C4-2B (cell line): ENCODE measurements around the gene TMEM116.

Experiments used
- ZFX ChIP-seq: fragments of 450-650 bp; IDR thresholded peaks from 2 replicates; pipeline ENCODE4 v1.6.1; 2017
- TF ChIP-seq, protein P1 (sequence below): fragments of 450-650 bp; conservative IDR thresholded peaks from 2 replicates; pipeline ENCODE4 v1.5.1; 2017; ENCODE audit warnings: mild to moderate bottlenecking

DNA sequence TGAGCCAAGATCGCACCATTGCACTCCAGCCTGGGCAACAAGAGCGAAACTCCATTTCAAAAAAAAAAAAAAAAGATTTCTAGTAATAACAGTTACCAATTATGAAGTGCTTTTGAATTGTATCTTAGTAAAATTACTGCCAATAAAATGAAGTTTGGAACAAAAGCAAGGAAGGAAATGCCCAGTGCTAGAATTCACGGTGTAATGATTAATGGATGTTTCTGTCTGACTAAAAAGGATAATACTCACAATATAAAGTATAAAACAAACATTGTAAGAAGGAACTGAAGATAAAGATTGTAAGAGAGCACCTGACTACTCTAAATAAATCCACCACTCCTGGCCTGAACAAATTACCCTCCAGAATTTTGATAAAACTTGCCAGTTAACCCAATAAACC lies 4.0 kb downstream of the TMEM116 start:
- TF ChIP-seq, protein P1, sequence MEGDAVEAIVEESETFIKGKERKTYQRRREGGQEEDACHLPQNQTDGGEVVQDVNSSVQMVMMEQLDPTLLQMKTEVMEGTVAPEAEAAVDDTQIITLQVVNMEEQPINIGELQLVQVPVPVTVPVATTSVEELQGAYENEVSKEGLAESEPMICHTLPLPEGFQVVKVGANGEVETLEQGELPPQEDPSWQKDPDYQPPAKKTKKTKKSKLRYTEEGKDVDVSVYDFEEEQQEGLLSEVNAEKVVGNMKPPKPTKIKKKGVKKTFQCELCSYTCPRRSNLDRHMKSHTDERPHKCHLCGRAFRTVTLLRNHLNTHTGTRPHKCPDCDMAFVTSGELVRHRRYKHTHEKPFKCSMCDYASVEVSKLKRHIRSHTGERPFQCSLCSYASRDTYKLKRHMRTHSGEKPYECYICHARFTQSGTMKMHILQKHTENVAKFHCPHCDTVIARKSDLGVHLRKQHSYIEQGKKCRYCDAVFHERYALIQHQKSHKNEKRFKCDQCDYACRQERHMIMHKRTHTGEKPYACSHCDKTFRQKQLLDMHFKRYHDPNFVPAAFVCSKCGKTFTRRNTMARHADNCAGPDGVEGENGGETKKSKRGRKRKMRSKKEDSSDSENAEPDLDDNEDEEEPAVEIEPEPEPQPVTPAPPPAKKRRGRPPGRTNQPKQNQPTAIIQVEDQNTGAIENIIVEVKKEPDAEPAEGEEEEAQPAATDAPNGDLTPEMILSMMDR: no peak
- TF ChIP-seq ZFX: no peak
